ENCODE measurements around the gene GPR183. TPM values are rescaled to one million over a fixed set of nuclear protein-coding genes. Genes with fewer than 3 reads are reported as not detected.

The GPR183 gene
- total and polyA plus RNA-seq, 10 of the 15 experiments (the other 5 are each of a cell fraction or from before 2014, with no cell fraction given) = 134 to 669 (median 225) TPM

DNA sequence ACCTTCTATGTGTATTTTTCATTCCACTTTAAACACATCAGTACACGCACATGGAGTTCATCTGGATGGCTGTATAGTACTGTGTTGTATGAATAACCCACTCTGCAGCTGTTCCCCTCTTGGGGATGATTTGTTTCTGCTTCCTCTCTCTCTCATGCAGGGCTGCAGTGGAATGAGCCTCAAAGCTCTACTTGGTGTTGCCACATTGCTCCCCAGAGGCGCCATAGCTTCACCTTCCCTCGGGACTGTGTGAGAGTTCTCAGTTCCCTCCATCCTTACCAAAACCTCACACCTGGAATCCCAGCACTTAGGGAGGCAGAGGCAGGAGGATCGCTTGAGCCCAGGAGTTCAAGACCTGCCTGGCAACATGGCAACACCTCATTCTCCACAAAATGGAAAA, 28.4 kb upstream of the GPR183 start (continued):
- TF ChIP-seq, protein P1, sequence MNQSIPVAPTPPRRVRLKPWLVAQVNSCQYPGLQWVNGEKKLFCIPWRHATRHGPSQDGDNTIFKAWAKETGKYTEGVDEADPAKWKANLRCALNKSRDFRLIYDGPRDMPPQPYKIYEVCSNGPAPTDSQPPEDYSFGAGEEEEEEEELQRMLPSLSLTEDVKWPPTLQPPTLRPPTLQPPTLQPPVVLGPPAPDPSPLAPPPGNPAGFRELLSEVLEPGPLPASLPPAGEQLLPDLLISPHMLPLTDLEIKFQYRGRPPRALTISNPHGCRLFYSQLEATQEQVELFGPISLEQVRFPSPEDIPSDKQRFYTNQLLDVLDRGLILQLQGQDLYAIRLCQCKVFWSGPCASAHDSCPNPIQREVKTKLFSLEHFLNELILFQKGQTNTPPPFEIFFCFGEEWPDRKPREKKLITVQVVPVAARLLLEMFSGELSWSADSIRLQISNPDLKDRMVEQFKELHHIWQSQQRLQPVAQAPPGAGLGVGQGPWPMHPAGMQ (IDR thresholded peaks at IDR 0.05; ENCODE audit: borderline replicate concordance) = no peak
- TF ChIP-seq, protein P2, sequence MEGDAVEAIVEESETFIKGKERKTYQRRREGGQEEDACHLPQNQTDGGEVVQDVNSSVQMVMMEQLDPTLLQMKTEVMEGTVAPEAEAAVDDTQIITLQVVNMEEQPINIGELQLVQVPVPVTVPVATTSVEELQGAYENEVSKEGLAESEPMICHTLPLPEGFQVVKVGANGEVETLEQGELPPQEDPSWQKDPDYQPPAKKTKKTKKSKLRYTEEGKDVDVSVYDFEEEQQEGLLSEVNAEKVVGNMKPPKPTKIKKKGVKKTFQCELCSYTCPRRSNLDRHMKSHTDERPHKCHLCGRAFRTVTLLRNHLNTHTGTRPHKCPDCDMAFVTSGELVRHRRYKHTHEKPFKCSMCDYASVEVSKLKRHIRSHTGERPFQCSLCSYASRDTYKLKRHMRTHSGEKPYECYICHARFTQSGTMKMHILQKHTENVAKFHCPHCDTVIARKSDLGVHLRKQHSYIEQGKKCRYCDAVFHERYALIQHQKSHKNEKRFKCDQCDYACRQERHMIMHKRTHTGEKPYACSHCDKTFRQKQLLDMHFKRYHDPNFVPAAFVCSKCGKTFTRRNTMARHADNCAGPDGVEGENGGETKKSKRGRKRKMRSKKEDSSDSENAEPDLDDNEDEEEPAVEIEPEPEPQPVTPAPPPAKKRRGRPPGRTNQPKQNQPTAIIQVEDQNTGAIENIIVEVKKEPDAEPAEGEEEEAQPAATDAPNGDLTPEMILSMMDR (IDR thresholded peaks at IDR 0.05 in 2 of 3, conservative IDR thresholded peaks at IDR 0.05 in 1 of 3; ENCODE audit: control insufficient read depth in 2 of 3, extremely low read depth in 1 of 3, insufficient read depth in 1 of 3, low read depth in 3 of 3, low read length in 3 of 3) = peak in 2 of 3 experiments; percentile 11 to 17; a peak in 2 of 6 replicates
- TF ChIP-seq SUZ12 (IDR thresholded peaks at IDR 0.05; ENCODE audit: unreplicated experiment) (no peak), HDGF (IDR thresholded peaks at IDR 0.05) (0 out of 2 replicates have a peak, but pooled peaks have one; percentile 65), ZSCAN29 (IDR thresholded peaks at IDR 0.05) (no peak), CREM (IDR thresholded peaks at IDR 0.05; ENCODE audit: low read depth) (peak; percentile 15; the same call in 1 of the 2 replicates), HCFC1 (IDR thresholded peaks at IDR 0.05; ENCODE audit: low read length) (no peak), JUNB (IDR thresholded peaks at IDR 0.05) (no peak), CHD2 (IDR thresholded peaks at IDR 0.05; ENCODE audit: borderline replicate concordance, low read depth, low read length) (no peak), EZH2 (IDR thresholded peaks at IDR 0.05; ENCODE audit: borderline replicate concordance, control insufficient read depth, low read depth, low read length) (no peak), BMI1 (IDR thresholded peaks at IDR 0.05; ENCODE audit: borderline replicate concordance) (no peak), DPF2 (IDR thresholded peaks at IDR 0.05) (peak; percentile 34; the same call in 1 of the 2 replicates), KAT2A (conservative IDR thresholded peaks at IDR 0.05; ENCODE audit: control insufficient read depth, low read depth, low read length) (no peak), ZZZ3 (IDR thresholded peaks at IDR 0.05; ENCODE audit: control insufficient read depth, insufficient read length, low read depth) (no peak), BACH1 (IDR thresholded peaks at IDR 0.05; ENCODE audit: borderline replicate concordance) (no peak), EED (IDR thresholded peaks at IDR 0.05; ENCODE audit: low read depth) (peak; percentile 90), KLF5 (IDR thresholded peaks at IDR 0.05; ENCODE audit: partially characterized antibody) (no peak), MEF2B (IDR thresholded peaks at IDR 0.05; ENCODE audit: partially characterized antibody, poor library complexity, severe bottlenecking) (peak; percentile 99), RFX5 (IDR thresholded peaks at IDR 0.05; ENCODE audit: low read depth, low read length) (no peak), CHD1 (IDR thresholded peaks at IDR 0.05; ENCODE audit: low read depth, low read length) (no peak)
- TF ChIP-seq, protein P3, sequence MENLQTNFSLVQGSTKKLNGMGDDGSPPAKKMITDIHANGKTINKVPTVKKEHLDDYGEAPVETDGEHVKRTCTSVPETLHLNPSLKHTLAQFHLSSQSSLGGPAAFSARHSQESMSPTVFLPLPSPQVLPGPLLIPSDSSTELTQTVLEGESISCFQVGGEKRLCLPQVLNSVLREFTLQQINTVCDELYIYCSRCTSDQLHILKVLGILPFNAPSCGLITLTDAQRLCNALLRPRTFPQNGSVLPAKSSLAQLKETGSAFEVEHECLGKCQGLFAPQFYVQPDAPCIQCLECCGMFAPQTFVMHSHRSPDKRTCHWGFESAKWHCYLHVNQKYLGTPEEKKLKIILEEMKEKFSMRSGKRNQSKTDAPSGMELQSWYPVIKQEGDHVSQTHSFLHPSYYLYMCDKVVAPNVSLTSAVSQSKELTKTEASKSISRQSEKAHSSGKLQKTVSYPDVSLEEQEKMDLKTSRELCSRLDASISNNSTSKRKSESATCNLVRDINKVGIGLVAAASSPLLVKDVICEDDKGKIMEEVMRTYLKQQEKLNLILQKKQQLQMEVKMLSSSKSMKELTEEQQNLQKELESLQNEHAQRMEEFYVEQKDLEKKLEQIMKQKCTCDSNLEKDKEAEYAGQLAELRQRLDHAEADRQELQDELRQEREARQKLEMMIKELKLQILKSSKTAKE (IDR thresholded peaks at IDR 0.05; ENCODE audit: low read depth, poor library complexity, severe bottlenecking) = peak; percentile 26
- TF ChIP-seq, protein P4, sequence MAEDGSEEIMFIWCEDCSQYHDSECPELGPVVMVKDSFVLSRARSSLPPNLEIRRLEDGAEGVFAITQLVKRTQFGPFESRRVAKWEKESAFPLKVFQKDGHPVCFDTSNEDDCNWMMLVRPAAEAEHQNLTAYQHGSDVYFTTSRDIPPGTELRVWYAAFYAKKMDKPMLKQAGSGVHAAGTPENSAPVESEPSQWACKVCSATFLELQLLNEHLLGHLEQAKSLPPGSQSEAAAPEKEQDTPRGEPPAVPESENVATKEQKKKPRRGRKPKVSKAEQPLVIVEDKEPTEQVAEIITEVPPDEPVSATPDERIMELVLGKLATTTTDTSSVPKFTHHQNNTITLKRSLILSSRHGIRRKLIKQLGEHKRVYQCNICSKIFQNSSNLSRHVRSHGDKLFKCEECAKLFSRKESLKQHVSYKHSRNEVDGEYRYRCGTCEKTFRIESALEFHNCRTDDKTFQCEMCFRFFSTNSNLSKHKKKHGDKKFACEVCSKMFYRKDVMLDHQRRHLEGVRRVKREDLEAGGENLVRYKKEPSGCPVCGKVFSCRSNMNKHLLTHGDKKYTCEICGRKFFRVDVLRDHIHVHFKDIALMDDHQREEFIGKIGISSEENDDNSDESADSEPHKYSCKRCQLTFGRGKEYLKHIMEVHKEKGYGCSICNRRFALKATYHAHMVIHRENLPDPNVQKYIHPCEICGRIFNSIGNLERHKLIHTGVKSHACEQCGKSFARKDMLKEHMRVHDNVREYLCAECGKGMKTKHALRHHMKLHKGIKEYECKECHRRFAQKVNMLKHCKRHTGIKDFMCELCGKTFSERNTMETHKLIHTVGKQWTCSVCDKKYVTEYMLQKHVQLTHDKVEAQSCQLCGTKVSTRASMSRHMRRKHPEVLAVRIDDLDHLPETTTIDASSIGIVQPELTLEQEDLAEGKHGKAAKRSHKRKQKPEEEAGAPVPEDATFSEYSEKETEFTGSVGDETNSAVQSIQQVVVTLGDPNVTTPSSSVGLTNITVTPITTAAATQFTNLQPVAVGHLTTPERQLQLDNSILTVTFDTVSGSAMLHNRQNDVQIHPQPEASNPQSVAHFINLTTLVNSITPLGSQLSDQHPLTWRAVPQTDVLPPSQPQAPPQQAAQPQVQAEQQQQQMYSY (CRISPR knock-in tag; IDR thresholded peaks at IDR 0.05) = no peak

All from GM12878 (cell line).